ENCODE measurements around the gene WWP2.
A peak's percentile ranks its signal among the peaks of the same experiment; 100 is the strongest.

The WWP2 gene

DNA sequence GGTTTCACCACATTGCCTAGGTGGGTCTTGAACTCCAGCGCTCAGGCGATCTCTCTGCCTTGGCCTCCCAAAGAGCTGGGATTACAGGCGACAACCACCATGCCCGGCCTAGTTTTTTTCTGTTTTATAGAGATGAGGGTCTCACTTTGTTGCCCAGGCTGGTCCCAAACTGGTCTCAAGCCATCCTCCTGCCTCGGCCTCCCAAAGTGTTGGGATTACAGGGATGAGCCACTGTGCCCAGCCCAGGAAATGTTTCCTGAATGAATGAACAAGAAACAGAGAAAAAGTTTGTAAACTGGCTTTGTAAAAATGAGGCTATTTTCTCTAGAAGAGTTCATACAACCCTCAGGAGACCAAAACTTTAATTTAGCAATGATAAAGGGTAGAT lies 68.0 kb downstream of the WWP2 start:
- Histone ChIP-seq H3K27me3 (no peaks in the 10 kb centered on the region), H3K9ac (no peak overlapping the region), H3K9me3 (no peaks in the 10 kb centered on the region), H3K4me2 (no peak overlapping the region), H4K20me1 (no peaks in the 10 kb centered on the region), H3K36me3 (peaks cover 27% of the 10 kb centered on the region; the same call in 1 of the 2 replicates), H3K4me1 (peaks cover 26% of the 10 kb centered on the region), H3K4me3 (no peak overlapping the region), H3K27ac (no peak overlapping the region)
- TF ChIP-seq Cebpa-rat (IDR thresholded peaks at IDR 0.05), result no peak

DNA sequence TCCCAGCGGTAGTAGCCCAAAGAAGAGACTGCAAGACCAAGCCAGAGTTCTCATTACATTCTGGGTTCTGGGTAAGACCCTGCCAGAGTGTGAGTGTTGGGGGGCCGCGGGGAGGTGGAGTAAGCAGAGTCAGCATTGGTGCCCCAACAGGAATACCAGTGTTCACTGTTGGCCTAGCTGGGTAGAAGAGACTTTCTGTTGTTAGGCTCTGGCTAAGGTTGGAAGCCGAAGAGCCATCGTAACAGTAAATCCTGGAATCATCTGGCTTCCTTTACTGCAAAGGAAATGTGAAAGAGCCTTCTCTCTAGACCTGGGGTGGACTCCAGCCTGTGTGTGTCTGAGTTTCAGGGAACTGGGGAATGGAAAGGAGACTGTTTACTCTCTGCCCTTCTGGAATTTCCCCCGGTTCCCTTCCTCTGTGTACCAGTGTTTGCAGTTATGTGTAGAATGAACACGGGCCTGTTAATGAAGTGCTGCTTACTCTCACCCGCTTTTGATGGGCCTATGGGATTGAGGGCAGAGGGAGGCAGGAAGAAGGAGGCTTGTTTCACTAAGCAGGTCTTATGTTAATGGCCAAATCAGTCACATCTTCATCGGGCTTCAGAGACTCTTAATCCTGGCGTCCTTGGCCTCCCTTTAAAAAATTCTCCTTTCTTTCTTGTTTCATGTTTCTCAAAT lies 68.5 kb downstream of the WWP2 start:
- Histone ChIP-seq H3K4me2 (no peak overlapping the region), H3K9me3 (no peaks in the 10 kb centered on the region), H3K36me3 (peaks cover 27% of the 10 kb centered on the region; the same call in 1 of the 2 replicates), H3K27me3 (no peaks in the 10 kb centered on the region), H3K4me3 (no peak overlapping the region), H3K27ac (no peak overlapping the region), H3K9ac (no peak overlapping the region), H3K4me1 (peaks cover 22% of the 10 kb centered on the region), H4K20me1 (no peaks in the 10 kb centered on the region)
- TF ChIP-seq Cebpa-rat (IDR thresholded peaks at IDR 0.05), result no peak

DNA sequence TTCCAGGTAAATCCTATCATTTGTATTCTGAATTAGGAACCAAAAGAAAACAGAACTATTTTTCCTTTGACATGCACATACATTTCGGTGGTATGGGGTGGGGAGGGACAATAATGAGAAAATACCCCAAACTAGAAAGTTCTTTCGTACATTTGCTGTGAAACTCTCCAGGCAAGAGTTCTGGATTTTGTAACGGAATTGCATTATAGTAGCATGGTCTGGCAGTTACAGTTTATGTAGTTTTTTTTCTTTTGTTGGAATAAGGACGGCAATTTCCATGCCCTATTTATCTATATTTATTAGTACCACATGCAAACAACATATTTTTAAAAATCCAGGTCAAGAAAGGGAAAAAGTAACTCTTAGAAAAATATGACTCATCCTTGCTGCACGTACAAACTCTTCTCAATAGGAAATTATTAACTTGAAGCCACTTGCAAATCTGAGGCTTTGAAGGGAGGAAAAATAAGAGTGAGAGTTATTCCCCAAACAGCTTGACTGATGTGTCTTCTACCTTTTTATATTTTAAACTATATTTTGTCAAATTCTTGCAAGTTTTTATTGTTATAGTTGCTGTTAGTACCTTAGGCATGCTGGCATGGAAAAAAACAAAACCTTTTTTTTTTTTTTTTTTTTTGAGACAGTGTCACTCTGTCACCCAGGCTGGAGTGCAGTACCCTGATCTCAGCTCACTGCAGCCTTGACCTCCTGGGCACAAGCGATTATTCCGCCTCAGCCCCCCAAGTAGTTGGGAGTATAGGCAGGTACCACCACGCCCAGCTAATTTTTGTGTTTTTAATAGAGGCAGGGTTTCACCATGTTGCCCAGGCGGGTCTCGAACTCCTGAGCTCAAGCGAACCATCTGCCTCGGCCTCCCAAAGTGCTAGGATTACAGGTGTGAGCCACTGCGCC lies 69.3 kb downstream of the WWP2 start:
- no peak overlapping the region for H3K9ac ChIP-seq
- H3K4me1 ChIP-seq, result peaks cover 15% of the 10 kb centered on the region
- H4K20me1 ChIP-seq, result no peaks in the 10 kb centered on the region
- H3K27ac ChIP-seq, result no peak overlapping the region
- no peaks in the 10 kb centered on the region for H3K9me3 ChIP-seq
- TF ChIP-seq Cebpa-rat (IDR thresholded peaks at IDR 0.05), result no peak
- no peak overlapping the region for H3K4me2 ChIP-seq
- H3K36me3 ChIP-seq, result peaks cover 31% of the 10 kb centered on the region
- no peaks in the 10 kb centered on the region for H3K27me3 ChIP-seq
- H3K4me3 ChIP-seq, result no peak overlapping the region

DNA sequence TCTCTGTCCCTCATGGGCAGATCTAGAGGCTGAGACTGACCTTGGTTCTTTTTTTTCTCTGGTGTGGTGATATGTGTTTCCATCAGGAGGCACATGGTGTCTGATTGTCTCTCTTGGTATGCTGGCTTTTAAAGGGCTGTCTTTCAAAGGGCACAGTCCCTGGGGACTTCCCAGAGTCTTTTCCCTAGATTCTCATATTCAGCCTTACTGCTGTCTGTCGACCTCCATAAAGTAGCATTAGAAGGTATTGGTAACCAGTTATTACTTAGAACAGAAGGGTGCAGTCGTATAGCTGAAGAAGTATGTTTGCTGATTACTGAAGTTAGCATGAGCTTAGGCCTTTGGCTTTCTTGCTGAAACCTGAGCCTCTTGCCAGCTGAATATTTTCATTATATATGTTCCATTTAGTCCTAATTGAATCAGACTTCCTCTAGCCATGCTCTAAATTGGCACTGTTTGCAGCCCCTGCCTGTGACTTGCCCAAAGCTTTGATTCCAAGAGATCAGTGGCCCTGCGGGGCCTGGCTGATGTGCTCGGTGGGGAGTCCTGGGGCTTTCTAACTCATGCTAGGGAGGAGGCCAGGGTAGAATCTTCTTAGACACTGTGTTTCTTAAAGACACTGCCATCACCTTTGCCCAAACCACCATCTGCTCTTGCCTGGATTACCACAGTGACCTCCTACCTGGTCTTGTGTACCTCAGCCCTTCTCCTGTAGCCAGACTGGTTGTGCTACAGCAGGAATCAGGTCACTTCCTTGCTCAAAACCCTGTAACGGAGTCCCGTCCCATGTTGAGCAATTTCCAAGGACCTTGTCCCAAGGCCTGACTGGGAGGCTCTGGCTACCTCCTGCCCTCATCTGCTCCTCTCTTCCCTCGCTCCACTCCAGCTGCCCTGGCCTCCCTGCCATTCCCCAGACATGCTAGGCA lies 71.5 kb downstream of the WWP2 start:
- no peak overlapping the region for H3K4me2 ChIP-seq
- H3K36me3 ChIP-seq, result peaks cover 23% of the 10 kb centered on the region

DNA sequence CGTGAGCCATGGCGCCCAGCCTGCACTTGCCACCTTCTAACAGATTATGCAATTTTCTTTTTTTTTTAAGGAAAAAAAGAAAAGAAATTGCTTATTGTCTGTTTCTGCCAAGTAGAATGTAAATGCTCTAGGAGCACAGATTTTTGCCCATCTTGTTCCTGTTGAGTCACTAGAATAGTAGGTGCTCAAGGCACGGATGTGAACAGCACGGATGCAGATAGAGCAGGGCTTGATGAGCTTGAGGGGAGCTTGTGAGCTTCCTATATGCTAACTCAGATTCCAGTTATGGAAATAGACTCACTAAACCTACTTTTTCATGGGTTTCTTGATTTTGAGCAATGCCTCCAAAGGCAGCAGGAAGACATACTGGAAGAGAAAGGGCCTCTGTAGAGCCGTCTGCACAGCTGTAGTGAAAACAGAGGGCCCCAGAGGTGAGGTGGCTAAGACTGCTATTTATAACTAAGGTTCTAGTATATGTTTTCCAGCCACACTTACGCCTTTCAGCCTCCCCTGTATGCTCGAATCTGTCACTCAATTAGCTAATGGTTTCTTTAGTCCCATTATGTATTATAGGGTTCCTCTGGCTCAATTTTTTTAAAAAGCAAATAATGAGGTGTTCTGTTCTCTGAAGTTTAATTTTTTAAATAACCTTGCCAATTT lies 72.8 kb downstream of the WWP2 start:
- no peak overlapping the region; the same call in 1 of the 2 replicates for H3K9ac ChIP-seq
- peak overlapping the region; percentile 22; the same call in 1 of the 2 replicates for H3K4me2 ChIP-seq
- H3K36me3 ChIP-seq, result peaks cover 23% of the 10 kb centered on the region
- no peaks in the 10 kb centered on the region for H3K9me3 ChIP-seq
- no peaks in the 10 kb centered on the region for H4K20me1 ChIP-seq
- H3K27me3 ChIP-seq, result no peaks in the 10 kb centered on the region
- peaks cover 15% of the 10 kb centered on the region for H3K4me1 ChIP-seq
- H3K27ac ChIP-seq, result no peak overlapping the region
- TF ChIP-seq Cebpa-rat (IDR thresholded peaks at IDR 0.05), result no peak
- no peak overlapping the region for H3K4me3 ChIP-seq

More for the DNA sequence above, 71.5 kb downstream of the WWP2 start:
- no peak for TF ChIP-seq Cebpa-rat (IDR thresholded peaks at IDR 0.05)
- Histone ChIP-seq H4K20me1 (no peaks in the 10 kb centered on the region), H3K4me3 (no peak overlapping the region), H3K4me1 (peaks cover 15% of the 10 kb centered on the region), H3K9me3 (no peaks in the 10 kb centered on the region), H3K27ac (no peak overlapping the region), H3K9ac (no peak overlapping the region), H3K27me3 (no peaks in the 10 kb centered on the region)

DNA sequence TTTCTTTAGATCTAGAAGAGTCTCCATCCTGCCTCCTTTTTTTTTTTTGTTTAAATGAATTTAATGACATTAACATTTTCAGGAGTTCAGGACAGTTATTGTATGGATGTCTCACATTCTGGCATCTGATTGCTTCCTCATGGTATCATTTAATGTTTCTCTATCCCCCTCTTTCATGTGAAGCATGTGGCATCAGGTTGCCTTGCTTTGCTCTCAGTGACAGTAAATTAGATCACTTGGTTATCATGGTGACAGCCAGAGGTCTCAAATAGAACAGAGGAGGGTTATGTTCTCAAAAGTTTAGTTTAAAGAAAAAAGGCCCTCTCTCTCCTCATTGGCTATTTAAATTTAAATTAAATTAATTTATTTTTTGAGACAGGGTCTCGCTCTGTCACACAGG lies 74.1 kb downstream of the WWP2 start:
- no peak overlapping the region for H3K9ac ChIP-seq
- H3K27me3 ChIP-seq, result no peaks in the 10 kb centered on the region
- H4K20me1 ChIP-seq, result 0 out of 2 replicates have a peak, but pooled peaks cover 4% of the 10 kb centered on the region
- no peak overlapping the region for H3K27ac ChIP-seq
- no peak overlapping the region for H3K4me3 ChIP-seq
- H3K4me1 ChIP-seq, result peaks cover 15% of the 10 kb centered on the region
- H3K36me3 ChIP-seq, result peaks cover 36% of the 10 kb centered on the region
- H3K9me3 ChIP-seq, result no peaks in the 10 kb centered on the region
- no peak overlapping the region for H3K4me2 ChIP-seq
- no peak for TF ChIP-seq Cebpa-rat (IDR thresholded peaks at IDR 0.05)

DNA sequence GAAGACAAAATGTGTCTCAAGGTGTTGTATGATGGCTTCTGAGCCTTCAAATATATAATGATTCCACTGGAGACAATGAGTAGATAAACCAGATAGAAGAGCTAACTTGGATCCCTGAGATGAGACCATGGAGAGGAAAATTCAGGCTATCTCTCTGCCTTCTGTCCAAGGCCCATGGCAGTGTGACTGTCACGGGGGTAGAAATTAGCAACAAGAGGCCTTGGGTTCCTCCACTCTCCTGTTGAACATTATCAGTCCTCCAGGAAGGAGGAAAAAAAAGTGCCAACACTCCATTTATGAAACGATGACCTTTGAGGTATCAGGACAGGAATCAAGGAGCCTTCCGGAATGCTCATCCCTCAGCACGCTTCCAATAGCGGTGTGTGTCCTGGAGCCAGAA lies 75.2 kb downstream of the WWP2 start:
- H3K4me1 ChIP-seq, result peaks cover 15% of the 10 kb centered on the region
- peaks cover 48% of the 10 kb centered on the region for H3K36me3 ChIP-seq

DNA sequence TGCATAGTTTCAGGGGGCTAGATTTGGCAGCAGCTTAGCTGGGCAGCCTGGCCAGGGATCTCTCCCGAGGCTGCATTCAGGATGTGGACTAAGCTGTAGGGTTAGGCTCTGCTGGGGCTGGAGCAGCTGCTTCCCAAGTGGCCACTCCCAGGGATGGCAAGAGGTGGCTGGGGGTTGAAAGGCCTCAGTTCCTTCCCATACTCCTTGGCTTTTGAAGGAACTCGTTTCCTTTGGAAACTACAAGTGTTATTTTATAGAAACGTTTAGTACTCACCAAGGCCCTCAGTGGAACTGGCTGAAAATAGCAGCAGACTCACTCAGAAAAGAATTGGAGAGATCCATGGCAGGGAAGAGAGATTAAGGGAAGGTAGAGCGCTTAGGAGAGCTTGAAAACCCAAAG lies 76.4 kb downstream of the WWP2 start:
- peaks cover 51% of the 10 kb centered on the region for H3K36me3 ChIP-seq
- H3K27ac ChIP-seq, result no peak overlapping the region
- TF ChIP-seq Cebpa-rat (IDR thresholded peaks at IDR 0.05), result no peak
- no peak overlapping the region for H3K4me3 ChIP-seq
- no peak overlapping the region for H3K9ac ChIP-seq
- no peaks in the 10 kb centered on the region for H3K27me3 ChIP-seq
- H3K4me1 ChIP-seq, result peaks cover 15% of the 10 kb centered on the region
- H4K20me1 ChIP-seq, result 0 out of 2 replicates have a peak, but pooled peaks cover 5% of the 10 kb centered on the region
- no peaks in the 10 kb centered on the region for H3K9me3 ChIP-seq
- H3K4me2 ChIP-seq, result no peak overlapping the region

More for the DNA sequence above, 75.2 kb downstream of the WWP2 start:
- Histone ChIP-seq H3K4me2 (no peak overlapping the region), H3K27me3 (no peaks in the 10 kb centered on the region), H3K4me3 (no peak overlapping the region), H3K27ac (no peak overlapping the region), H3K9me3 (no peaks in the 10 kb centered on the region), H4K20me1 (0 out of 2 replicates have a peak, but pooled peaks cover 5% of the 10 kb centered on the region), H3K9ac (no peak overlapping the region)
- no peak for TF ChIP-seq Cebpa-rat (IDR thresholded peaks at IDR 0.05)

DNA sequence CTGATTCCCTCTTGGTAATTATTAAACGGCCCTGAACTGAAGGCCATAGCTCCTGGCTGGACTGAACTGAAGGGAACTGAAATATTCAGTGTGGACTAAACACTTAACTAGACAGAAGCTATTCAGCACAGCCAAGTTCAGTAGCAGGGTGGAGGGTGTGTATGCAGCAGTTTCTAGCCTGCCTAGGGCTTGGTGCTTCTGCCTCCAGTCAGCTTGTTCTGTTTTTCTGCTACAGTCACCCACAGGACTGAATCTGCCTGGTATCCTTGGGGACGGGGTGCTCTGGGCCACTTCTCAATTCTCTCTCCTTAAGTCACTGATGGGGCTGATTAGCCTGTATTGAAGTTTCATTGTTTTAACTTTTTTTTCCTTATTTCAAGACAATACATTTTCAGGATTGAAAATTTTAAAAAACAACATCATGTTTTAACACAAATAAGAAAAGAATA lies 77.1 kb downstream of the WWP2 start:
- H3K9me3 ChIP-seq, result no peaks in the 10 kb centered on the region
- no peak overlapping the region for H3K4me3 ChIP-seq
- no peak for TF ChIP-seq Cebpa-rat (IDR thresholded peaks at IDR 0.05)
- H3K4me1 ChIP-seq, result peaks cover 9% of the 10 kb centered on the region
- H4K20me1 ChIP-seq, result 0 out of 2 replicates have a peak, but pooled peaks cover 5% of the 10 kb centered on the region
- H3K27ac ChIP-seq, result no peak overlapping the region
- no peak overlapping the region for H3K4me2 ChIP-seq
- no peaks in the 10 kb centered on the region for H3K27me3 ChIP-seq
- no peak overlapping the region for H3K9ac ChIP-seq
- peaks cover 57% of the 10 kb centered on the region for H3K36me3 ChIP-seq

Measured in BLaER1 (cell line).